Measurements from ENCODE around the gene QSER1. TPM values are rescaled to one million over a fixed set of nuclear protein-coding genes. Genes with fewer than 3 reads are reported as not detected.
"Not testable (repeated sequence)": the region's sequence is repeated elsewhere in the genome, so short reads cannot be mapped to it uniquely, and the experiment has no call there.

The QSER1 gene
- total RNA-seq, 1 experiment from 2014 or later = 74.0 TPM

- Mint-ChIP-seq H3K4me3 (no peak overlapping the region), H3K4me1 (peaks cover 18% of the 10 kb centered on the region), H3K27me3 (ENCODE audit: low read depth) (no peaks in the 10 kb centered on the region), H3K27ac (no peak overlapping the region), H3K36me3 (no peaks in the 10 kb centered on the region), H3K9me3 (no peaks in the 10 kb centered on the region)
- DNase-seq (ENCODE audit: low spot score) = no peak
- no peak for ATAC-seq
- ChIA-PET CTCF (interaction anchor here (2.3 kb wide), 1 partner anchor 38 kb away, joined by 5 read pairs; no protein-coding TSS in a partner anchor), POLR2A (no interaction called here)
- no peak for TF ChIP-seq PRRX2 (CRISPR knock-in tag; IDR thresholded peaks at IDR 0.05)
- TF ChIP-seq MLX (CRISPR knock-in tag; IDR thresholded peaks at IDR 0.05) = no peak
- TF ChIP-seq AFF4 (CRISPR knock-in tag; IDR thresholded peaks at IDR 0.05; ENCODE audit: borderline replicate concordance) = no peak
- TF ChIP-seq MXD4 (CRISPR knock-in tag; IDR thresholded peaks at IDR 0.05; ENCODE audit: borderline replicate concordance) = no peak
- no peak for TF ChIP-seq TP53 (CRISPR knock-in tag; IDR thresholded peaks at IDR 0.05)
- no peak for TF ChIP-seq TCF7 (CRISPR knock-in tag; IDR thresholded peaks at IDR 0.05; ENCODE audit: low read depth)
- TF ChIP-seq NR1H2 (CRISPR knock-in tag; IDR thresholded peaks at IDR 0.05) = no peak
- no peak for TF ChIP-seq ZNF396 (CRISPR knock-in tag; IDR thresholded peaks at IDR 0.05; ENCODE audit: borderline replicate concordance)
- TF ChIP-seq ZNF317 (CRISPR knock-in tag; IDR thresholded peaks at IDR 0.05; ENCODE audit: borderline replicate concordance, low read depth) = no peak
These were observed 135.4 kb downstream of the QSER1 start for GRCh38 chr11:33027846-33028536.

GRCh38 chr11:33028537-33028914, 135.9 kb downstream of the QSER1 start:
- ATAC-seq (no peak), DNase-seq (ENCODE audit: low spot score) (no peak)
- ChIA-PET POLR2A (no interaction called here), CTCF (interaction anchor here (2.3 kb wide), 1 partner anchor 37 kb away, joined by 5 read pairs; no protein-coding TSS in a partner anchor)
- H3K4me1 Mint-ChIP-seq = peaks cover 18% of the 10 kb centered on the region
- TF ChIP-seq JAZF1 (CRISPR knock-in tag; IDR thresholded peaks at IDR 0.05) (no peak), USF1 (CRISPR knock-in tag; IDR thresholded peaks at IDR 0.05) (no peak), SP1 (CRISPR knock-in tag; conservative IDR thresholded peaks at IDR 0.05) (no peak)
- no peaks in the 10 kb centered on the region for H3K36me3 Mint-ChIP-seq
- H3K4me3 Mint-ChIP-seq = no peak overlapping the region
- H3K27ac Mint-ChIP-seq = no peak overlapping the region
- no peaks in the 10 kb centered on the region for H3K9me3 Mint-ChIP-seq
- no peaks in the 10 kb centered on the region for H3K27me3 Mint-ChIP-seq (ENCODE audit: low read depth)

DNA sequence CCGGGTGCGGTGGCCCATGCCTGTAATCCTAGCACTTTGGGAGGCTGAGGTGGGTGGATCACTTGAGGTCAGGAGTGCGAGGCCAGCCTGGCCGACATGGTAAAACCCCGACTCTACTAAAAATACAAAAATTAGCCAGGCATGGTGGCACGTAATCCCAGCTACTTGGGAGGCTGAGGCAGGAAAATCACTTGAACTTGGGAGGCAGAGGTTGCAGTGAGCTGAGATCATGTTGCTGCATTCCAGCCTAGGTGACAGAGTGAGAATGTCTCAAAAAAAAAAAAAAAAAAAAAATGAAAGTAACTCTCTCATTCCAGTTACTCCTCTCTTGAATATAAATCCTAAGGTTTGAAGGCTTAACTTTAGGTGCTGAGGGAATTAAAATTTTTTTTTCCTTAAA, 136.6 kb downstream of the QSER1 start:
- CTCF ChIA-PET = interaction anchor here (0.7 to 2.3 kb wide), 4 partner anchors 13 to 130 kb away, joined by 3 to 5 read pairs (median 3); partner anchors contain the start of gene DEPDC7
- not testable (repeated sequence) for ATAC-seq

More for the DNA sequence above, 136.6 kb downstream of the QSER1 start:
- H3K9me3 Mint-ChIP-seq; H3K27ac Mint-ChIP-seq; DNase-seq (ENCODE audit: low spot score); H3K4me3 Mint-ChIP-seq; POLR2A ChIA-PET; H3K27me3 Mint-ChIP-seq (ENCODE audit: low read depth); H3K36me3 Mint-ChIP-seq: not testable (repeated sequence)
- peaks cover 13% of the 10 kb centered on the region for H3K4me1 Mint-ChIP-seq

Other genes with a start within 250 kb of the QSER1 start
- not detected in 3 replicates for gene CCDC73, start 98.1 kb upstream of the QSER1 start, total RNA-seq (2021)
- 0.87 to 1.1 TPM (median 1.1 TPM) in 3 replicates for gene PRRG4, start 62.9 kb upstream of the QSER1 start, total RNA-seq (2021)
- 4.7 to 5.6 TPM (median 5.1 TPM) in 3 replicates for gene DEPDC7, start 123.1 kb downstream of the QSER1 start, total RNA-seq (2021)
- gene TCP11L1, start 146.8 kb downstream of the QSER1 start, total RNA-seq (2021) = 16.8 to 19.4 TPM (median 18.5 TPM) in 3 replicates